Measurements from ENCODE around the gene RAP1B. TPM values are rescaled to one million over a fixed set of nuclear protein-coding genes. Genes with fewer than 3 reads are reported as not detected.

Gene RAP1B
- total RNA-seq, 5 donors from 2014 or later (not counting 1 experiment from before 2014, with no cell fraction given) = 163 to 290 (median 170) TPM

GRCh38 chr12:68638721-68639395 lies 28.2 kb downstream of the RAP1B start:
- Histone ChIP-seq H3K4me1 (ENCODE audit: control insufficient read depth in 1 of 2, extremely low read depth in 1 of 2, insufficient read depth in 2 of 2, low read length in 2 of 2) (peaks cover 46 to 48% of the 10 kb centered on the region in 2 experiments), H3K9me3 (no peaks in the 10 kb centered on the region), H3K36me3 (ENCODE audit: control insufficient read depth in 2 of 2, extremely low read depth in 1 of 2, insufficient read depth in 1 of 2, low read length in 1 of 2) (peaks cover 0 to 10% of the 10 kb centered on the region in 2 donors), H3K4me3 (ENCODE audit: control insufficient read depth in 1 of 2, extremely low read depth in 1 of 2, low read length in 1 of 2) (no peak overlapping the region), H3K27ac (ENCODE audit: low read length) (peak overlapping the region; percentile 41), H3K27me3 (replicated peaks in 1 of 2; ENCODE audit: control insufficient read depth in 2 of 2, extremely low read depth in 1 of 2, insufficient read depth in 2 of 2, low read length in 1 of 2) (no peaks in the 10 kb centered on the region)
- ChIA-PET POLR2A (interaction anchor here (0.5 to 1.1 kb wide), 7 partner anchors 9 to 47 kb away, joined by 3 to 14 read pairs (median 3); no protein-coding TSS in a partner anchor), CTCF (interaction anchor here in 1 of 2 donors (0.6 to 0.7 kb wide), 3 partner anchors 26 to 312 kb away, joined by 3 to 4 read pairs (median 3); no protein-coding TSS in a partner anchor)
- peaks cover 15% of the 10 kb centered on the region for H3K36me3 Mint-ChIP-seq
- peaks cover 92 to 95% (median 93%) of the 10 kb centered on the region in 3 donors for H3K4me1 Mint-ChIP-seq
- peak overlapping the region; percentile 34 to 51 (median 44) for H3K4me3 Mint-ChIP-seq
- H3K27me3 Mint-ChIP-seq = no peaks in the 10 kb centered on the region
- DNase-seq (no peak), ATAC-seq (replicated peaks in 1 of 4) (no peak)
- 80% methylated on average over 1 of the region's 12 CpGs for WGBS (ENCODE audit: insufficient coverage)
- peak overlapping the region; percentile 61 to 73 for H3K27ac Mint-ChIP-seq
- no peaks in the 10 kb centered on the region for H3K9me3 Mint-ChIP-seq

- H3K27me3 Mint-ChIP-seq = no peaks in the 10 kb centered on the region
- peaks cover 0 to 10% of the 10 kb centered on the region in 2 donors for H3K36me3 ChIP-seq (ENCODE audit: control insufficient read depth in 2 of 2, extremely low read depth in 1 of 2, insufficient read depth in 1 of 2, low read length in 1 of 2)
- POLR2A ChIA-PET = interaction anchor here (0.5 to 1.3 kb wide), 8 partner anchors 10 to 46 kb away, joined by 3 to 14 read pairs (median 3); no protein-coding TSS in a partner anchor
- H3K9me3 Mint-ChIP-seq = no peaks in the 10 kb centered on the region
- no peaks in the 10 kb centered on the region for H3K9me3 ChIP-seq
- peak overlapping the region; percentile 41 for H3K27ac ChIP-seq (ENCODE audit: low read length)
- no peak overlapping the region for H3K4me3 ChIP-seq (ENCODE audit: control insufficient read depth in 1 of 2, extremely low read depth in 1 of 2, low read length in 1 of 2)
- DNase-seq (peak in 1 of 35 experiments; percentile 22), ATAC-seq (replicated peaks in 1 of 4) (peak; percentile 43 to 55 (median 52))
- H3K4me1 ChIP-seq (ENCODE audit: control insufficient read depth in 1 of 2, extremely low read depth in 1 of 2, insufficient read depth in 2 of 2, low read length in 2 of 2) = peaks cover 42 to 51% of the 10 kb centered on the region in 2 experiments
- peak overlapping the region; percentile 73 to 85 for H3K27ac Mint-ChIP-seq
- no peaks in the 10 kb centered on the region for H3K27me3 ChIP-seq (replicated peaks in 1 of 2; ENCODE audit: control insufficient read depth in 2 of 2, extremely low read depth in 1 of 2, insufficient read depth in 2 of 2, low read length in 1 of 2)
- H3K4me1 Mint-ChIP-seq = peaks cover 92 to 95% (median 93%) of the 10 kb centered on the region in 3 donors
- WGBS (ENCODE audit: insufficient coverage) = no CpG with 5 or more reads among the region's 1 CpG
- peak overlapping the region; percentile 34 to 51 (median 44) for H3K4me3 Mint-ChIP-seq
- CTCF ChIA-PET = interaction anchor here in 1 of 2 donors (0.7 kb wide), 2 partner anchors 27 to 313 kb away, joined by 3 read pairs; no protein-coding TSS in a partner anchor
- H3K36me3 Mint-ChIP-seq = peaks cover 18% of the 10 kb centered on the region
These were observed 28.7 kb downstream of the RAP1B start for GRCh38 chr12:68639396-68639767.

GRCh38 chr12:68641138-68641537 lies 30.4 kb downstream of the RAP1B start:
- H3K27me3 Mint-ChIP-seq = no peaks in the 10 kb centered on the region
- Histone ChIP-seq H3K36me3 (ENCODE audit: control insufficient read depth in 2 of 2, extremely low read depth in 1 of 2, insufficient read depth in 1 of 2, low read length in 1 of 2) (peaks cover 0 to 10% of the 10 kb centered on the region in 2 donors), H3K27ac (ENCODE audit: low read length) (peak overlapping the region; percentile 16), H3K4me3 (ENCODE audit: control insufficient read depth in 1 of 2, extremely low read depth in 1 of 2, low read length in 1 of 2) (peak overlapping the region; percentile 3 to 15), H3K27me3 (replicated peaks in 1 of 2; ENCODE audit: control insufficient read depth in 2 of 2, extremely low read depth in 1 of 2, insufficient read depth in 2 of 2, low read length in 1 of 2) (no peaks in the 10 kb centered on the region), H3K9me3 (no peaks in the 10 kb centered on the region), H3K4me1 (ENCODE audit: control insufficient read depth in 1 of 2, extremely low read depth in 1 of 2, insufficient read depth in 2 of 2, low read length in 2 of 2) (peaks cover 45 to 50% of the 10 kb centered on the region in 2 experiments)
- peaks cover 89 to 93% (median 92%) of the 10 kb centered on the region in 3 donors for H3K4me1 Mint-ChIP-seq
- peak overlapping the region; percentile 51 to 68 (median 61) for H3K4me3 Mint-ChIP-seq
- CTCF ChIA-PET = interaction anchor here in 1 of 2 donors (1.1 kb wide), 1 partner anchor 11 kb away, joined by 3 read pairs; no protein-coding TSS in a partner anchor
- H3K9me3 Mint-ChIP-seq = no peaks in the 10 kb centered on the region
- ATAC-seq (replicated peaks in 1 of 4) (peak; percentile 64 to 76 (median 70)), DNase-seq (peak in 16 of 35 experiments; percentile 10 to 49 (median 20))
- peak overlapping the region; percentile 69 to 73 for H3K27ac Mint-ChIP-seq
- peaks cover 15% of the 10 kb centered on the region for H3K36me3 Mint-ChIP-seq
- 0% methylated on average over 2 of the region's 5 CpGs for WGBS (ENCODE audit: insufficient coverage)
- POLR2A ChIA-PET = interaction anchor here in 1 of 2 donors (0.6 to 1.1 kb wide), 2 partner anchors 14 to 29 kb away, joined by 3 to 4 read pairs; no protein-coding TSS in a partner anchor

- H3K27me3 Mint-ChIP-seq = no peaks in the 10 kb centered on the region
- no peaks in the 10 kb centered on the region for H3K9me3 ChIP-seq
- H3K9me3 Mint-ChIP-seq = no peaks in the 10 kb centered on the region
- peak overlapping the region in 2 of 3 donors; percentile 17 to 49 for H3K4me3 Mint-ChIP-seq
- peaks cover 67 to 77% (median 73%) of the 10 kb centered on the region in 3 donors for H3K4me1 Mint-ChIP-seq
- H3K27ac Mint-ChIP-seq = peak overlapping the region; percentile 49 to 70
- no peaks in the 10 kb centered on the region for H3K27me3 ChIP-seq (replicated peaks in 1 of 2; ENCODE audit: control insufficient read depth in 2 of 2, extremely low read depth in 1 of 2, insufficient read depth in 2 of 2, low read length in 1 of 2)
- WGBS (ENCODE audit: insufficient coverage) = 100% methylated on average over 1 of the region's 5 CpGs
- DNase-seq = no peak
- ATAC-seq (replicated peaks in 1 of 4) = no peak
- CTCF ChIA-PET = interaction anchor here (0.6 to 0.8 kb wide), 3 partner anchors 34 to 257 kb away, joined by 3 to 6 read pairs (median 4); no protein-coding TSS in a partner anchor
- peaks cover 0 to 26% of the 10 kb centered on the region in 2 donors for H3K36me3 ChIP-seq (ENCODE audit: control insufficient read depth in 2 of 2, extremely low read depth in 1 of 2, insufficient read depth in 1 of 2, low read length in 1 of 2)
- no peak overlapping the region for H3K27ac ChIP-seq (ENCODE audit: low read length)
- POLR2A ChIA-PET = interaction anchor here in 1 of 2 donors (0.6 kb wide), 1 partner anchor 35 kb away, joined by 3 read pairs; no protein-coding TSS in a partner anchor
- H3K4me1 ChIP-seq (ENCODE audit: control insufficient read depth in 1 of 2, extremely low read depth in 1 of 2, insufficient read depth in 2 of 2, low read length in 2 of 2) = peaks cover 10 to 29% of the 10 kb centered on the region in 2 experiments
- no peak overlapping the region for H3K4me3 ChIP-seq (ENCODE audit: control insufficient read depth in 1 of 2, extremely low read depth in 1 of 2, low read length in 1 of 2)
- peaks cover 24% of the 10 kb centered on the region for H3K36me3 Mint-ChIP-seq
These were observed 35.8 kb downstream of the RAP1B start for GRCh38 chr12:68646484-68646883.

- H3K4me3 Mint-ChIP-seq = no peak overlapping the region
These were observed 36.8 kb downstream of the RAP1B start for GRCh38 chr12:68647507-68647906.

GRCh38 chr12:68648179-68648578 lies 37.5 kb downstream of the RAP1B start:
- ATAC-seq (replicated peaks in 1 of 4) (no peak), DNase-seq (no peak)
- H3K27me3 ChIP-seq (replicated peaks in 1 of 2; ENCODE audit: control insufficient read depth in 2 of 2, extremely low read depth in 1 of 2, insufficient read depth in 2 of 2, low read length in 1 of 2) = no peaks in the 10 kb centered on the region
- WGBS (ENCODE audit: insufficient coverage) = no CpG with 5 or more reads among the region's 3 CpGs
- Mint-ChIP-seq H3K27me3 (no peaks in the 10 kb centered on the region), H3K36me3 (peaks cover 22% of the 10 kb centered on the region), H3K27ac (peak overlapping the region; percentile 63 to 79), H3K4me3 (no peak overlapping the region), H3K9me3 (no peaks in the 10 kb centered on the region), H3K4me1 (peaks cover 56 to 63% (median 57%) of the 10 kb centered on the region in 3 donors)
- POLR2A ChIA-PET = no interaction called here
- H3K9me3 ChIP-seq = no peaks in the 10 kb centered on the region
- H3K36me3 ChIP-seq (ENCODE audit: control insufficient read depth in 2 of 2, extremely low read depth in 1 of 2, insufficient read depth in 1 of 2, low read length in 1 of 2) = peaks cover under 1 to 37% of the 10 kb centered on the region in 2 donors
- CTCF ChIA-PET = interaction anchor here in 1 of 2 donors (0.7 to 1.4 kb wide), 3 partner anchors 14 to 292 kb away, joined by 3 to 6 read pairs (median 4); no protein-coding TSS in a partner anchor
- H3K4me3 ChIP-seq (ENCODE audit: control insufficient read depth in 1 of 2, extremely low read depth in 1 of 2, low read length in 1 of 2) = no peak overlapping the region
- peaks cover 5 to 24% of the 10 kb centered on the region in 2 experiments for H3K4me1 ChIP-seq (ENCODE audit: control insufficient read depth in 1 of 2, extremely low read depth in 1 of 2, insufficient read depth in 2 of 2, low read length in 2 of 2)
- H3K27ac ChIP-seq (ENCODE audit: low read length) = peak overlapping the region; percentile 38

More at GRCh38 chr12:68647507-68647906, 36.8 kb downstream of the RAP1B start:
- DNase-seq (no peak), ATAC-seq (replicated peaks in 1 of 4) (no peak)
- Histone ChIP-seq H3K9me3 (no peaks in the 10 kb centered on the region), H3K4me3 (ENCODE audit: control insufficient read depth in 1 of 2, extremely low read depth in 1 of 2, low read length in 1 of 2) (no peak overlapping the region), H3K36me3 (ENCODE audit: control insufficient read depth in 2 of 2, extremely low read depth in 1 of 2, insufficient read depth in 1 of 2, low read length in 1 of 2) (peaks cover 0 to 34% of the 10 kb centered on the region in 2 donors), H3K27me3 (replicated peaks in 1 of 2; ENCODE audit: control insufficient read depth in 2 of 2, extremely low read depth in 1 of 2, insufficient read depth in 2 of 2, low read length in 1 of 2) (no peaks in the 10 kb centered on the region), H3K4me1 (ENCODE audit: control insufficient read depth in 1 of 2, extremely low read depth in 1 of 2, insufficient read depth in 2 of 2, low read length in 2 of 2) (peaks cover 5 to 28% of the 10 kb centered on the region in 2 experiments), H3K27ac (ENCODE audit: low read length) (peak overlapping the region; percentile 38)
- H3K27ac Mint-ChIP-seq = peak overlapping the region; percentile 36 to 79
- H3K36me3 Mint-ChIP-seq = peaks cover 26% of the 10 kb centered on the region
- WGBS (ENCODE audit: insufficient coverage) = no CpG with 5 or more reads among the region's 1 CpG
- ChIA-PET POLR2A (interaction anchor here (0.6 to 0.8 kb wide), 3 partner anchors 26 to 474 kb away, joined by 3 to 4 read pairs (median 3); no protein-coding TSS in a partner anchor), CTCF (interaction anchor here (0.5 to 0.9 kb wide), 5 partner anchors 10 to 289 kb away, joined by 3 to 6 read pairs (median 4); no protein-coding TSS in a partner anchor)
- no peaks in the 10 kb centered on the region for H3K9me3 Mint-ChIP-seq
- H3K4me1 Mint-ChIP-seq = peaks cover 61 to 70% (median 63%) of the 10 kb centered on the region in 3 donors
- no peaks in the 10 kb centered on the region for H3K27me3 Mint-ChIP-seq
